Measurements from ENCODE around the gene PLEKHJ1. TPM values are rescaled to one million over a fixed set of nuclear protein-coding genes. Genes with fewer than 3 reads are reported as not detected.
A peak's percentile ranks its signal among the peaks of the same experiment; 100 is the strongest.

PLEKHJ1 gene
- polyA plus RNA-seq, 1 donor from 2014 or later = 219 TPM

- H3K9ac ChIP-seq (ENCODE audit: low read length) = peak overlapping the region; percentile 99
- H4K20me1 ChIP-seq (ENCODE audit: insufficient read depth) = peaks cover 42% of the 10 kb centered on the region
- peak overlapping the region; percentile 94 for H3K27ac ChIP-seq (ENCODE audit: low read length)
- H3K4me2 ChIP-seq (ENCODE audit: low read length) = no peak overlapping the region
- H3K4me3 ChIP-seq (ENCODE audit: low read length) = peak overlapping the region; percentile 99
- H3K36me3 ChIP-seq (ENCODE audit: insufficient read depth, low read length) = no peaks in the 10 kb centered on the region
- H3K79me2 ChIP-seq (replicated peaks; ENCODE audit: insufficient read depth, low read length) = peaks cover 42% of the 10 kb centered on the region
- no peaks in the 10 kb centered on the region for H3K27me3 ChIP-seq (ENCODE audit: insufficient read depth, low read depth, low read length)
- H3K9me3 ChIP-seq (ENCODE audit: low read length) = no peaks in the 10 kb centered on the region
- H2AFZ ChIP-seq (ENCODE audit: low read depth, low read length) = peak overlapping the region; percentile 76
- TF ChIP-seq SMC3 (conservative IDR thresholded peaks at IDR 0.05; ENCODE audit: poor library complexity) = no peak
- no peak for TF ChIP-seq REST (IDR thresholded peaks at IDR 0.05; ENCODE audit: borderline replicate concordance)
- TF ChIP-seq POLR2AphosphoS5 (IDR thresholded peaks at IDR 0.05) = no peak
- no peak for TF ChIP-seq CTCF (IDR thresholded peaks at IDR 0.05; ENCODE audit: poor library complexity, severe bottlenecking)
- no peak for TF ChIP-seq EZH2 (IDR thresholded peaks at IDR 0.05; ENCODE audit: borderline replicate concordance, insufficient read depth, low read length, poor library complexity, severe bottlenecking)
- TF ChIP-seq MXI1 (conservative IDR thresholded peaks at IDR 0.05; ENCODE audit: poor library complexity, severe bottlenecking) = no peak
- no peak for TF ChIP-seq TAF1 (IDR thresholded peaks at IDR 0.05; ENCODE audit: low read depth)
- TF ChIP-seq RAD21 (conservative IDR thresholded peaks at IDR 0.05) = no peak
- no peak for TF ChIP-seq EP300 (conservative IDR thresholded peaks at IDR 0.05; ENCODE audit: poor library complexity, severe bottlenecking)
- peaks cover 4% of the 10 kb centered on the region for H3F3A ChIP-seq (ENCODE audit: insufficient read depth, low read length, poor library complexity, severe bottlenecking)
- H3K9me2 ChIP-seq (ENCODE audit: insufficient read depth, low read length) = no peaks in the 10 kb centered on the region
Measured at GRCh38 chr19:2270157-2270422, 34.0 kb upstream of the PLEKHJ1 start.

- Histone ChIP-seq H3K9me2 (ENCODE audit: insufficient read depth, low read length) (no peaks in the 10 kb centered on the region), H3K27ac (ENCODE audit: low read length) (peak overlapping the region; percentile 94), H4K20me1 (ENCODE audit: insufficient read depth) (peaks cover 42% of the 10 kb centered on the region), H2AFZ (ENCODE audit: low read depth, low read length) (peak overlapping the region; percentile 76), H3K4me2 (ENCODE audit: low read length) (no peak overlapping the region), H3K79me2 (replicated peaks; ENCODE audit: insufficient read depth, low read length) (peaks cover 42% of the 10 kb centered on the region), H3K9me3 (ENCODE audit: low read length) (no peaks in the 10 kb centered on the region), H3K9ac (ENCODE audit: low read length) (peak overlapping the region; percentile 99), H3K36me3 (ENCODE audit: insufficient read depth, low read length) (no peaks in the 10 kb centered on the region), H3K4me3 (ENCODE audit: low read length) (peak overlapping the region; percentile 99), H3F3A (ENCODE audit: insufficient read depth, low read length, poor library complexity, severe bottlenecking) (peaks cover 4% of the 10 kb centered on the region), H3K27me3 (ENCODE audit: insufficient read depth, low read depth, low read length) (no peaks in the 10 kb centered on the region)
- TF ChIP-seq POLR2AphosphoS5 (IDR thresholded peaks at IDR 0.05) (peak; percentile 100), EP300 (conservative IDR thresholded peaks at IDR 0.05; ENCODE audit: poor library complexity, severe bottlenecking) (peak; percentile 58), MXI1 (conservative IDR thresholded peaks at IDR 0.05; ENCODE audit: poor library complexity, severe bottlenecking) (peak; percentile 90), RAD21 (conservative IDR thresholded peaks at IDR 0.05) (peak; percentile 42), SMC3 (conservative IDR thresholded peaks at IDR 0.05; ENCODE audit: poor library complexity) (peak; percentile 50), EZH2 (IDR thresholded peaks at IDR 0.05; ENCODE audit: borderline replicate concordance, insufficient read depth, low read length, poor library complexity, severe bottlenecking) (no peak), REST (IDR thresholded peaks at IDR 0.05; ENCODE audit: borderline replicate concordance) (peak; percentile 96), CTCF (IDR thresholded peaks at IDR 0.05; ENCODE audit: poor library complexity, severe bottlenecking) (peak; percentile 57), TAF1 (IDR thresholded peaks at IDR 0.05; ENCODE audit: low read depth) (peak; percentile 99)
Measured at GRCh38 chr19:2269244-2270156, 33.4 kb upstream of the PLEKHJ1 start.

All from neural cell (in vitro differentiated cells).